Right lobe of liver (tissue), 4 donors: ENCODE measurements around the gene HMG20B.

ENCODE experiments used
- POLR2A ChIP-seq: fragments of 450-650 bp; IDR thresholded peaks from one replicate; pipeline ENCODE4 v1.6.1; 2017; ENCODE audit warnings: antibody characterized with exemption, mild to moderate bottlenecking
- TF ChIP-seq, protein P1 (sequence below), 4 donors: fragments of 200-600 bp in 3 of 4; fragments of 450-650 bp in 1 of 4; IDR thresholded peaks; one replicate each; pipeline versions ENCODE4 v1.5.1 to v1.8.0; 2016 to 2022; ENCODE audit warnings: antibody characterized with exemption in 4 of 4, mild to moderate bottlenecking in 2 of 4
- donor health status: DM: no; HTN: no; CAD: no.
- donor health status: DM: no; HTN: no; CAD: no.
- donor health status: DM: no; HTN: yes; CAD: no.

DNA sequence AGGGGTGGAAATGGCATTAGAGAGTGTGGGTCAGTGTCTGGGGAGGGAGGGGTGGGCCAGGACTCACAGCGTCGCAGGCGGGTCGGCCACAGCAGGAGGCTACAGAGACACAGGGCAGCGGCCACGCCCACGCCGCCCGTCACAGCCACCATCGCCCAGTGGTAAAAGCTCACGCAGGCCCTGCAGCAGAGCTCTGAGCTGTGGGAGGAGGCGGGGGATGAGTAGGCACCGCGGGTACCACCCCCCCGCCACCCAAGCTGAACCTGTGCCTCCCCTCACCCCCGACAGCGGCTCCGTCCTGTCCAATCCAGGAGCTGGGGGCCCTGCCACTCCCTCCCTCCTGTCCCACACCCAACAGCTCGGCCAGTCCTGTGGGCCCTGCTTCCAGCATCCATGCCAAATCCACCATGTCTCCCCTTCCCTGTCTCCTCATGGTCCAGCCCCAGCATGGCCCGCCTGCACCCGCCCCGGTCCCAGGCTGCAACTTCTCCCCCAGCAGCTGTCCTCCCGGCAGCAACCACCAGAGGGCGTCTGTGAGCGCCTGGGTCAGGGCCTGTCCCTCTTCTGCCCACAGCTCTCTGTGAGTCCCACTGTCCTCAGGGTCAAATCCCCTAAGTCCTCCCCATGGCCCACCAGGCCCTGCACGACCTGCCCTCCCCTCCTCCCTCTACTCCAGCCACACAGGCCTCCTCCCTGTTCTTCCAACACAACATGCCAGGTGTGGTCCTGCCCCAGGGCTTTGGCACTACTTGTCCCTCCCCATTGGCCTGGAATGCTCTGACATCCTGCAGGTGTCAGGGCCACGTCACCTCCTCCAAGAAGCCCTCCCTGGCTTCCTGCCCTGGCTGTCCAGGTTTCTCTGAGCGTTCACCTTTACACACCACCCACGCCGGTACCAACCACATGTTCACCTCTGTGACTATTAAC is 27.7 kb upstream of the HMG20B start:
- TF ChIP-seq, protein P1, sequence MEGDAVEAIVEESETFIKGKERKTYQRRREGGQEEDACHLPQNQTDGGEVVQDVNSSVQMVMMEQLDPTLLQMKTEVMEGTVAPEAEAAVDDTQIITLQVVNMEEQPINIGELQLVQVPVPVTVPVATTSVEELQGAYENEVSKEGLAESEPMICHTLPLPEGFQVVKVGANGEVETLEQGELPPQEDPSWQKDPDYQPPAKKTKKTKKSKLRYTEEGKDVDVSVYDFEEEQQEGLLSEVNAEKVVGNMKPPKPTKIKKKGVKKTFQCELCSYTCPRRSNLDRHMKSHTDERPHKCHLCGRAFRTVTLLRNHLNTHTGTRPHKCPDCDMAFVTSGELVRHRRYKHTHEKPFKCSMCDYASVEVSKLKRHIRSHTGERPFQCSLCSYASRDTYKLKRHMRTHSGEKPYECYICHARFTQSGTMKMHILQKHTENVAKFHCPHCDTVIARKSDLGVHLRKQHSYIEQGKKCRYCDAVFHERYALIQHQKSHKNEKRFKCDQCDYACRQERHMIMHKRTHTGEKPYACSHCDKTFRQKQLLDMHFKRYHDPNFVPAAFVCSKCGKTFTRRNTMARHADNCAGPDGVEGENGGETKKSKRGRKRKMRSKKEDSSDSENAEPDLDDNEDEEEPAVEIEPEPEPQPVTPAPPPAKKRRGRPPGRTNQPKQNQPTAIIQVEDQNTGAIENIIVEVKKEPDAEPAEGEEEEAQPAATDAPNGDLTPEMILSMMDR (IDR thresholded peaks at IDR 0.05): peak; percentile 93 to 98 (median 96)
- no peak for TF ChIP-seq POLR2A
